GM06990 (cell line): ENCODE measurements around the gene LIPA.
"Not testable (repeated sequence)": the region's sequence is repeated elsewhere in the genome, so short reads cannot be mapped to it uniquely, and the experiment has no call there.

Source experiments
- DNase-seq: peaks from one replicate; pipeline ENCODE4 v3.0.0-alpha.2; 2011; ENCODE audit not compliant: insufficient read length; ENCODE audit errors: extremely low read depth
- H3K27me3 ChIP-seq: replicated peaks from 2 replicates; pipeline ENCODE4 v1.6.0; 2011; ENCODE audit warnings: low read length; ENCODE audit not compliant: control insufficient read depth, insufficient read depth
- H3K36me3 ChIP-seq: 2 replicates; pipeline ENCODE4 v1.5.1; 2011; ENCODE audit warnings: low read length; ENCODE audit not compliant: control insufficient read depth, insufficient read depth
- H3K4me3 ChIP-seq: replicated peaks from 2 replicates; pipeline ENCODE4 v1.5.1; 2011; ENCODE audit warnings: low read depth, mild to moderate bottlenecking, control low read depth, low read length
- CTCF ChIP-seq: IDR thresholded peaks from 2 replicates; pipeline ENCODE4 v1.5.1; 2011; ENCODE audit warnings: low read length, control low read depth, mild to moderate bottlenecking, inconsistent platforms; ENCODE audit not compliant: insufficient read depth, poor library complexity, severe bottlenecking

The LIPA gene

GRCh38 chr10:89296220-89296648 is 44.7 kb upstream of the LIPA start:
- no peak overlapping the region for H3K4me3 ChIP-seq
- peak; percentile 28 for DNase-seq
- H3K36me3 ChIP-seq = no peaks in the 10 kb centered on the region
- no peaks in the 10 kb centered on the region for H3K27me3 ChIP-seq
- TF ChIP-seq CTCF = no peak

GRCh38 chr10:89295597-89295996 is 44.0 kb upstream of the LIPA start:
- H3K4me3 ChIP-seq = no peak overlapping the region
- TF ChIP-seq CTCF = no peak
- H3K36me3 ChIP-seq = no peaks in the 10 kb centered on the region
- DNase-seq = no peak
- H3K27me3 ChIP-seq = no peaks in the 10 kb centered on the region

- no peak for TF ChIP-seq CTCF
- Histone ChIP-seq H3K36me3 (no peaks in the 10 kb centered on the region), H3K4me3 (no peak overlapping the region), H3K27me3 (no peaks in the 10 kb centered on the region)
- DNase-seq = no peak
Observed at GRCh38 chr10:89294721-89295239, 43.2 kb upstream of the LIPA start.

- not testable (repeated sequence) for H3K27me3 ChIP-seq, H3K36me3 ChIP-seq, DNase-seq, H3K4me3 ChIP-seq
Observed at GRCh38 chr10:89285303-89285702, 33.7 kb upstream of the LIPA start.

- not testable (repeated sequence) for H3K36me3 ChIP-seq, H3K27me3 ChIP-seq, DNase-seq, H3K4me3 ChIP-seq
Observed at GRCh38 chr10:89284711-89285110, 33.1 kb upstream of the LIPA start.

- TF ChIP-seq CTCF = no peak
- DNase-seq = no peak
- no peak overlapping the region for H3K4me3 ChIP-seq
- no peaks in the 10 kb centered on the region for H3K36me3 ChIP-seq
- H3K27me3 ChIP-seq = no peaks in the 10 kb centered on the region
Observed at GRCh38 chr10:89283936-89284475, 32.4 kb upstream of the LIPA start.
